Measurements from ENCODE around the gene ABCA9. TPM values are rescaled to one million over a fixed set of nuclear protein-coding genes. Genes with fewer than 3 reads are reported as not detected.

ABCA9 gene
- total RNA-seq, 1 donor from 2014 or later, result 0.13 TPM

GRCh38 chr17:69064001-69064400 lies 3.3 kb upstream of the ABCA9 start:
- Mint-ChIP-seq H3K9me3 (peaks cover 3% of the 10 kb centered on the region), H3K27ac (no peak overlapping the region), H3K4me3 (no peak overlapping the region), H3K36me3 (no peaks in the 10 kb centered on the region), H3K27me3 (ENCODE audit: insufficient read depth, low read depth) (no peaks in the 10 kb centered on the region), H3K4me1 (peaks cover 34% of the 10 kb centered on the region)
- Histone ChIP-seq H3F3A (ENCODE audit: low read depth) (no peaks in the 10 kb centered on the region), H3K79me2 (ENCODE audit: low read depth) (no peaks in the 10 kb centered on the region), H3K4me2 (no peak overlapping the region), H3K4me1 (no peaks in the 10 kb centered on the region), H3K36me3 (no peaks in the 10 kb centered on the region), H4K20me1 (ENCODE audit: low read depth) (no peaks in the 10 kb centered on the region), H3K4me3 (no peak overlapping the region), H3K27ac (no peak overlapping the region), H2AFZ (replicated peaks) (no peak overlapping the region), H3K9me3 (ENCODE audit: low read depth) (no peaks in the 10 kb centered on the region), H3K27me3 (no peaks in the 10 kb centered on the region), H3K9ac (no peak overlapping the region)
- no peak for DNase-seq (ENCODE audit: low spot score)
- TF ChIP-seq EZH2 (IDR thresholded peaks at IDR 0.05) (no peak), EZH2phosphoT487 (IDR thresholded peaks at IDR 0.05) (no peak), CTCF (IDR thresholded peaks at IDR 0.05) (no peak)

- no peaks in the 10 kb centered on the region for H3K9me3 ChIP-seq (ENCODE audit: low read depth)
- no peak overlapping the region for H3K9ac ChIP-seq
- DNase-seq (ENCODE audit: low spot score), result no peak
- Mint-ChIP-seq H3K4me1 (peaks cover 30% of the 10 kb centered on the region), H3K4me3 (no peak overlapping the region), H3K36me3 (no peaks in the 10 kb centered on the region), H3K27me3 (ENCODE audit: insufficient read depth, low read depth) (no peaks in the 10 kb centered on the region), H3K27ac (no peak overlapping the region), H3K9me3 (peaks cover 4% of the 10 kb centered on the region)
- H3K4me1 ChIP-seq, result no peaks in the 10 kb centered on the region
- no peak overlapping the region for H3K27ac ChIP-seq
- no peak overlapping the region for H3K4me3 ChIP-seq
- no peaks in the 10 kb centered on the region for H3K36me3 ChIP-seq
- no peak overlapping the region for H3K4me2 ChIP-seq
- peak overlapping the region; percentile 17 for H2AFZ ChIP-seq (replicated peaks)
- H4K20me1 ChIP-seq (ENCODE audit: low read depth), result no peaks in the 10 kb centered on the region
- TF ChIP-seq EZH2phosphoT487 (IDR thresholded peaks at IDR 0.05) (no peak), EZH2 (IDR thresholded peaks at IDR 0.05) (no peak), CTCF (IDR thresholded peaks at IDR 0.05) (no peak)
- no peaks in the 10 kb centered on the region for H3K79me2 ChIP-seq (ENCODE audit: low read depth)
- no peaks in the 10 kb centered on the region for H3F3A ChIP-seq (ENCODE audit: low read depth)
- H3K27me3 ChIP-seq, result no peaks in the 10 kb centered on the region
Measured at GRCh38 chr17:69062860-69063581, 2.3 kb upstream of the ABCA9 start.

- Mint-ChIP-seq H3K4me3 (no peak overlapping the region), H3K27ac (no peak overlapping the region), H3K9me3 (peaks cover 6% of the 10 kb centered on the region), H3K27me3 (ENCODE audit: insufficient read depth, low read depth) (no peaks in the 10 kb centered on the region), H3K36me3 (peaks cover under 1% of the 10 kb centered on the region), H3K4me1 (peaks cover 30% of the 10 kb centered on the region)
- TF ChIP-seq CTCF (IDR thresholded peaks at IDR 0.05) (no peak), EZH2phosphoT487 (IDR thresholded peaks at IDR 0.05) (no peak), EZH2 (IDR thresholded peaks at IDR 0.05) (no peak)
- H3K9ac ChIP-seq, result no peak overlapping the region
- no peaks in the 10 kb centered on the region for H4K20me1 ChIP-seq (ENCODE audit: low read depth)
- no peak overlapping the region for H3K4me3 ChIP-seq
- no peak overlapping the region for H2AFZ ChIP-seq (replicated peaks)
- no peak overlapping the region for H3K4me2 ChIP-seq
- H3K4me1 ChIP-seq, result no peaks in the 10 kb centered on the region
- no peaks in the 10 kb centered on the region for H3K9me3 ChIP-seq (ENCODE audit: low read depth)
- no peaks in the 10 kb centered on the region for H3K36me3 ChIP-seq
- no peaks in the 10 kb centered on the region for H3K79me2 ChIP-seq (ENCODE audit: low read depth)
- H3F3A ChIP-seq (ENCODE audit: low read depth), result no peaks in the 10 kb centered on the region
- DNase-seq (ENCODE audit: low spot score), result no peak
- no peak overlapping the region for H3K27ac ChIP-seq
- no peaks in the 10 kb centered on the region for H3K27me3 ChIP-seq
Measured at GRCh38 chr17:69061721-69062556, 1.2 kb upstream of the ABCA9 start.
